Testis (tissue), 2 donors: ENCODE results near the gene P2RY6.

Source experiments
- CTCF ChIP-seq, 3 experiments: fragments of 450-650 bp in 2 of 3; fragments of 200-600 bp in 1 of 3; sonication (generic) in 1 of 3; IDR thresholded peaks; one replicate each; pipeline ENCODE4 v1.5.1; 2016 to 2019; ENCODE audit warnings: antibody characterized with exemption in 3 of 3, mild to moderate bottlenecking in 2 of 3, moderate library complexity in 1 of 3
- POLR2A ChIP-seq: fragments of 450-650 bp; IDR thresholded peaks from one replicate; pipeline ENCODE4 v1.6.1; 2017; ENCODE audit warnings: antibody characterized with exemption, mild to moderate bottlenecking, moderate library complexity

GRCh38 chr11:73223998-73224730 is 48.0 kb upstream of the P2RY6 start:
- TF ChIP-seq CTCF (IDR thresholded peaks at IDR 0.05) (no peak), POLR2A (no peak)
